Peyer's patch (tissue), 4 donors: ENCODE measurements around the gene DYNC2LI1. TPM values are rescaled to one million over a fixed set of nuclear protein-coding genes. Genes with fewer than 3 reads are reported as not detected.
A peak's percentile ranks its signal among the peaks of the same experiment; 100 is the strongest.

Experiments used
- DNase-seq, 3 donors: peaks; one replicate each; pipeline ENCODE4 v3.0.0-alpha.2; 2017 to 2019
- H3K27ac ChIP-seq, 4 donors: fragments of 200-600 bp; sonication (generic); one replicate each; pipeline ENCODE4 v1.5.1; 2016 to 2019
- H3K27me3 ChIP-seq, 2 donors: fragments of 200-600 bp; sonication (generic); one replicate each; pipeline ENCODE4 v1.5.1; 2019
- H3K36me3 ChIP-seq, 3 donors: fragments of 200-600 bp; sonication (generic); one replicate each; pipeline ENCODE4 v1.5.1; 2016 to 2019
- H3K4me1 ChIP-seq, 4 donors: fragments of 200-600 bp; sonication (generic); one replicate each; pipeline ENCODE4 v1.5.1; 2016 to 2019
- H3K4me3 ChIP-seq, 4 donors: fragments of 200-600 bp; sonication (generic); 1 replicate in 3 of 4; 2 replicates in 1 of 4; pipeline ENCODE4 v1.5.1; 2016 to 2019; ENCODE audit warnings: mild to moderate bottlenecking in 1 of 4
- H3K9me3 ChIP-seq, 4 donors: fragments of 200-600 bp; sonication (generic); one replicate each; pipeline ENCODE4 v1.5.1; 2016 to 2019; ENCODE audit warnings: mild to moderate bottlenecking in 1 of 4
- CTCF ChIP-seq, 6 experiments: fragments of 450-650 bp in 4 of 6; fragments of 200-600 bp in 2 of 6; sonication (generic) in 1 of 6; IDR thresholded peaks; one replicate each; pipeline ENCODE4 v1.5.1; 2017 to 2019; ENCODE audit warnings: antibody characterized with exemption in 6 of 6, mild to moderate bottlenecking in 3 of 6, moderate library complexity in 1 of 6
- POLR2A ChIP-seq, 2 donors: fragments of 450-650 bp; IDR thresholded peaks; one replicate each; pipeline ENCODE4 v1.5.1; 2017; ENCODE audit warnings: antibody characterized with exemption in 2 of 2, mild to moderate bottlenecking in 2 of 2, moderate library complexity in 2 of 2
- total RNA-seq, 4 donors: library from RNA; depleted of rRNA; stranded (reverse); fragments of >200 nt; gene quantifications; one replicate each; pipeline ENCODE4 v1.1.0, GENCODE V29; 2016

DYNC2LI1 gene
- total RNA-seq, 4 donors from 2014 or later: 21.5 to 41.3 (median 27.9) TPM

- no peaks in the 10 kb centered on the region for H3K36me3 ChIP-seq
- H3K27me3 ChIP-seq: no peaks in the 10 kb centered on the region
- peak overlapping the region in 2 of 4 donors; percentile 16 to 41 for H3K27ac ChIP-seq
- no peak for DNase-seq
- H3K9me3 ChIP-seq: no peaks in the 10 kb centered on the region
- H3K4me1 ChIP-seq: peaks cover 0 to 12% (median 0%) of the 10 kb centered on the region in 4 donors
- TF ChIP-seq CTCF (IDR thresholded peaks at IDR 0.05) (no peak), POLR2A (IDR thresholded peaks at IDR 0.05) (no peak)
- H3K4me3 ChIP-seq: no peak overlapping the region
Measured at GRCh38 chr2:43764086-43764705, 9.6 kb upstream of the DYNC2LI1 start.

- no peak for DNase-seq
Measured at GRCh38 chr2:43766006-43766405, 7.8 kb upstream of the DYNC2LI1 start.

GRCh38 chr2:43774617-43775016 is 778 bp downstream of the DYNC2LI1 start:
- H3K36me3 ChIP-seq: peaks cover 0 to 4% (median 0%) of the 10 kb centered on the region in 3 donors
- H3K27me3 ChIP-seq: no peaks in the 10 kb centered on the region
- peaks cover 0 to 6% (median 0%) of the 10 kb centered on the region in 4 donors for H3K4me1 ChIP-seq
- H3K9me3 ChIP-seq: no peaks in the 10 kb centered on the region
- DNase-seq: no peak
- TF ChIP-seq POLR2A (IDR thresholded peaks at IDR 0.05) (no peak), CTCF (IDR thresholded peaks at IDR 0.05) (no peak)
- H3K27ac ChIP-seq: peak overlapping the region; percentile 73 to 83 (median 78)
- H3K4me3 ChIP-seq: peak overlapping the region; percentile 59 to 67 (median 64)

More at GRCh38 chr2:43766006-43766405, 7.8 kb upstream of the DYNC2LI1 start:
- H3K4me3 ChIP-seq: no peak overlapping the region
- peaks cover 0 to 12% (median 0%) of the 10 kb centered on the region in 4 donors for H3K4me1 ChIP-seq
- no peak overlapping the region for H3K27ac ChIP-seq
- TF ChIP-seq POLR2A (IDR thresholded peaks at IDR 0.05): no peak
- TF ChIP-seq CTCF (IDR thresholded peaks at IDR 0.05): no peak
- H3K36me3 ChIP-seq: no peaks in the 10 kb centered on the region
- no peaks in the 10 kb centered on the region for H3K27me3 ChIP-seq
- no peaks in the 10 kb centered on the region for H3K9me3 ChIP-seq

- H3K27ac ChIP-seq: no peak overlapping the region
- no peaks in the 10 kb centered on the region for H3K9me3 ChIP-seq
- TF ChIP-seq CTCF (IDR thresholded peaks at IDR 0.05) (no peak), POLR2A (IDR thresholded peaks at IDR 0.05) (no peak)
- DNase-seq: no peak
- H3K27me3 ChIP-seq: no peaks in the 10 kb centered on the region
- H3K36me3 ChIP-seq: peaks cover 0 to 4% (median 0%) of the 10 kb centered on the region in 3 donors
- H3K4me1 ChIP-seq: peaks cover 0 to 6% (median 0%) of the 10 kb centered on the region in 4 donors
- H3K4me3 ChIP-seq: no peak overlapping the region
Measured at GRCh38 chr2:43776324-43776723, 2.5 kb downstream of the DYNC2LI1 start.

- no peaks in the 10 kb centered on the region for H3K27me3 ChIP-seq
- peaks cover 0 to 4% (median 0%) of the 10 kb centered on the region in 3 donors for H3K36me3 ChIP-seq
- H3K9me3 ChIP-seq: no peaks in the 10 kb centered on the region
- H3K4me3 ChIP-seq: no peak overlapping the region
- H3K4me1 ChIP-seq: peaks cover 0 to 6% (median 0%) of the 10 kb centered on the region in 4 donors
- no peak overlapping the region for H3K27ac ChIP-seq
- no peak for TF ChIP-seq CTCF (IDR thresholded peaks at IDR 0.05)
- TF ChIP-seq POLR2A (IDR thresholded peaks at IDR 0.05): no peak
- no peak for DNase-seq
Measured at GRCh38 chr2:43777306-43777926, 3.6 kb downstream of the DYNC2LI1 start.
